HepG2 (cell line): ENCODE data around the gene MAN2C1. TPM values are rescaled to one million over a fixed set of nuclear protein-coding genes. Genes with fewer than 3 reads are reported as not detected.

Experiments used
- AHR ChIP-seq: IDR thresholded peaks from 2 replicates; pipeline ENCODE4 v1.6.1; 2018; ENCODE audit warnings: missing genetic modification reagents, missing compliant biosample characterization
- CENPX ChIP-seq: sonication (generic); formaldehyde crosslinking; IDR thresholded peaks from 2 replicates; pipeline ENCODE4 v1.9.0; 2021; ENCODE audit warnings: mild to moderate bottlenecking, missing genetic modification reagents, moderate library complexity
- EEA1 ChIP-seq: sonication (generic); formaldehyde crosslinking; IDR thresholded peaks from 2 replicates; pipeline ENCODE4 v1.5.1; 2020; ENCODE audit warnings: mild to moderate bottlenecking, missing genetic modification reagents, borderline replicate concordance
- EZH2 ChIP-seq: conservative IDR thresholded peaks from 2 replicates; pipeline ENCODE4 v1.6.1; 2012; ENCODE audit warnings: mild to moderate bottlenecking, low read depth, low read length, moderate library complexity
- FOSL2 ChIP-seq: sonication (generic); formaldehyde crosslinking; IDR thresholded peaks from 2 replicates; pipeline ENCODE4 v1.4.0; 2020; ENCODE audit warnings: missing genetic modification reagents
- GMEB2 ChIP-seq: IDR thresholded peaks from 2 replicates; pipeline ENCODE4 v1.6.1; 2016; ENCODE audit warnings: missing biosample characterization, missing genetic modification reagents, low read depth
- GPN1 ChIP-seq: sonication (generic); formaldehyde crosslinking; IDR thresholded peaks from 2 replicates; pipeline ENCODE4 v1.5.1; 2020; ENCODE audit warnings: missing genetic modification reagents, borderline replicate concordance
- IRF1 ChIP-seq: sonication (generic); formaldehyde crosslinking; IDR thresholded peaks from 2 replicates; pipeline ENCODE4 v1.4.0; 2020; ENCODE audit warnings: low read depth, mild to moderate bottlenecking, missing genetic modification reagents
- ISL2 ChIP-seq: sonication (generic); formaldehyde crosslinking; IDR thresholded peaks from 2 replicates; pipeline ENCODE4 v1.5.0; 2020; ENCODE audit warnings: missing genetic modification reagents
- KLF15 ChIP-seq: sonication (generic); formaldehyde crosslinking; IDR thresholded peaks from 2 replicates; pipeline ENCODE4 v1.8.1; 2023; ENCODE audit warnings: borderline replicate concordance, mild to moderate bottlenecking, inconsistent platforms, missing genetic modification reagents, mixed read lengths
- MTA3 ChIP-seq: sonication (generic); formaldehyde crosslinking; IDR thresholded peaks from 2 replicates; pipeline ENCODE4 v1.4.0; 2020; ENCODE audit warnings: missing genetic modification reagents
- NCOA5 ChIP-seq: sonication (generic); formaldehyde crosslinking; IDR thresholded peaks from 2 replicates; pipeline ENCODE4 v1.4.0; 2020; ENCODE audit warnings: missing genetic modification reagents
- NR2F1 ChIP-seq, 2 experiments: fragments of 450-650 bp in 1 of 2; formaldehyde crosslinking in 1 of 2; IDR thresholded peaks; 2 replicates each; pipeline versions ENCODE4 v1.5.0 to v1.6.1; 2016 to 2020; ENCODE audit warnings: mild to moderate bottlenecking in 1 of 2, missing compliant biosample characterization in 1 of 2, missing genetic modification reagents in 1 of 2, moderate library complexity in 1 of 2
- TARDBP ChIP-seq: sonication (generic); formaldehyde crosslinking; IDR thresholded peaks from 2 replicates; pipeline ENCODE4 v1.8.0; 2022; ENCODE audit warnings: mild to moderate bottlenecking, missing genetic modification reagents
- TOE1 ChIP-seq: sonication (generic); formaldehyde crosslinking; IDR thresholded peaks from 2 replicates; pipeline ENCODE4 v1.4.0; 2020; ENCODE audit warnings: mild to moderate bottlenecking, missing genetic modification reagents
- TRIM24 ChIP-seq: sonication (generic); formaldehyde crosslinking; IDR thresholded peaks from 2 replicates; pipeline ENCODE4 v1.8.0; 2022; ENCODE audit warnings: mild to moderate bottlenecking, missing genetic modification reagents
- ZFP91 ChIP-seq: sonication (generic); formaldehyde crosslinking; IDR thresholded peaks from 2 replicates; pipeline ENCODE4 v1.9.0; 2022; ENCODE audit warnings: missing genetic modification reagents, mild to moderate bottlenecking, borderline replicate concordance
- ZNF441 ChIP-seq: sonication (generic); formaldehyde crosslinking; IDR thresholded peaks from 2 replicates; pipeline ENCODE4 v1.7.0; 2021; ENCODE audit warnings: missing genetic modification reagents, borderline replicate concordance
- ZNF576 ChIP-seq: sonication (generic); formaldehyde crosslinking; IDR thresholded peaks from 2 replicates; pipeline ENCODE4 v1.4.0; 2020; ENCODE audit warnings: mild to moderate bottlenecking, missing genetic modification reagents
- polyA plus RNA-seq, 8 experiments: library from polyadenylated mRNA; depleted of rRNA in 3 of 8; stranded (reverse) in 7 of 8; unstranded in 1 of 8; fragments of >200 nt; fragmentation: Illumina TruSeq in 4 of 8; extraction: Trizol in 4 of 8; gene quantifications; 2 replicates each; pipeline versions ENCODE4 v1.2.1 to v1.2.3, GENCODE V29; 2011 to 2016; ENCODE audit warnings: low read depth in 4 of 8, missing spikeins in 1 of 8, mixed read lengths in 1 of 8; ENCODE audit not compliant: insufficient read depth in 1 of 8
- total RNA-seq, 5 experiments: library from RNA; depleted of rRNA; stranded (reverse); fragments of >200 nt; fragmentation: Illumina TruSeq; extraction: Trizol; gene quantifications; 2 replicates each; pipeline ENCODE4 v1.2.3, GENCODE V29; 2016; ENCODE audit warnings: low read depth in 1 of 5
- TF ChIP-seq, protein P1 (sequence below): sonication (generic); formaldehyde crosslinking; IDR thresholded peaks from 2 replicates; pipeline ENCODE4 v1.4.0; 2020; ENCODE audit warnings: missing genetic modification reagents, borderline replicate concordance
- TF ChIP-seq, protein P2 (sequence below): fragments of 450-650 bp; IDR thresholded peaks from 2 replicates; pipeline ENCODE4 v1.6.1; 2017; ENCODE audit warnings: mild to moderate bottlenecking

The MAN2C1 gene
- total and polyA plus RNA-seq, 2 of the 13 experiments (the other 11 are each of a cell fraction or from before 2014, with no cell fraction given): 62.6 to 71.0 TPM

GRCh38 chr15:75335705-75336355 is 32.6 kb downstream of the MAN2C1 start, which contains the start of gene COMMD4 (continued):
- TF ChIP-seq GMEB2 (CRISPR knock-in tag): no peak
- no peak; the same call in 1 of the 2 replicates for TF ChIP-seq TOE1 (CRISPR knock-in tag)
- no peak for TF ChIP-seq EZH2
- peak; percentile 81 for TF ChIP-seq ZFP91 (CRISPR knock-in tag)
- no peak for TF ChIP-seq MTA3 (CRISPR knock-in tag)
- no peak for TF ChIP-seq IRF1
- TF ChIP-seq NR2F1 (CRISPR knock-in tag; IDR thresholded peaks at IDR 0.05): peak in 1 of 2 experiments; percentile 53; a peak in 1 of 4 replicates
- TF ChIP-seq NCOA5 (CRISPR knock-in tag): no peak
- TF ChIP-seq ISL2 (CRISPR knock-in tag): peak; percentile 60; the same call in 1 of the 2 replicates
- TF ChIP-seq TRIM24 (CRISPR knock-in tag): no peak
- 0 out of 2 replicates have a peak, but pooled peaks have one; percentile 74 for TF ChIP-seq EEA1 (CRISPR knock-in tag)
- TF ChIP-seq ZNF576: no peak
- TF ChIP-seq KLF15 (CRISPR knock-in tag): no peak; the same call in 1 of the 2 replicates
- peak; percentile 30; the same call in 1 of the 2 replicates for TF ChIP-seq AHR (CRISPR knock-in tag)
- peak; percentile 88 for TF ChIP-seq TARDBP (CRISPR knock-in tag)
- TF ChIP-seq CENPX (CRISPR knock-in tag): no peak
- peak; percentile 43; the same call in 1 of the 2 replicates for TF ChIP-seq FOSL2 (CRISPR knock-in tag)
- TF ChIP-seq, protein P1, sequence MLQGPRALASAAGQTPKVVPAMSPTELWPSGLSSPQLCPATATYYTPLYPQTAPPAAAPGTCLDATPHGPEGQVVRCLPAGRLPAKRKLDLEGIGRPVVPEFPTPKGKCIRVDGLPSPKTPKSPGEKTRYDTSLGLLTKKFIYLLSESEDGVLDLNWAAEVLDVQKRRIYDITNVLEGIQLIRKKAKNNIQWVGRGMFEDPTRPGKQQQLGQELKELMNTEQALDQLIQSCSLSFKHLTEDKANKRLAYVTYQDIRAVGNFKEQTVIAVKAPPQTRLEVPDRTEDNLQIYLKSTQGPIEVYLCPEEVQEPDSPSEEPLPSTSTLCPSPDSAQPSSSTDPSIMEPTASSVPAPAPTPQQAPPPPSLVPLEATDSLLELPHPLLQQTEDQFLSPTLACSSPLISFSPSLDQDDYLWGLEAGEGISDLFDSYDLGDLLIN: no peak
- TF ChIP-seq ZNF441: peak; percentile 66; the same call in 1 of the 2 replicates
- TF ChIP-seq, protein P2, sequence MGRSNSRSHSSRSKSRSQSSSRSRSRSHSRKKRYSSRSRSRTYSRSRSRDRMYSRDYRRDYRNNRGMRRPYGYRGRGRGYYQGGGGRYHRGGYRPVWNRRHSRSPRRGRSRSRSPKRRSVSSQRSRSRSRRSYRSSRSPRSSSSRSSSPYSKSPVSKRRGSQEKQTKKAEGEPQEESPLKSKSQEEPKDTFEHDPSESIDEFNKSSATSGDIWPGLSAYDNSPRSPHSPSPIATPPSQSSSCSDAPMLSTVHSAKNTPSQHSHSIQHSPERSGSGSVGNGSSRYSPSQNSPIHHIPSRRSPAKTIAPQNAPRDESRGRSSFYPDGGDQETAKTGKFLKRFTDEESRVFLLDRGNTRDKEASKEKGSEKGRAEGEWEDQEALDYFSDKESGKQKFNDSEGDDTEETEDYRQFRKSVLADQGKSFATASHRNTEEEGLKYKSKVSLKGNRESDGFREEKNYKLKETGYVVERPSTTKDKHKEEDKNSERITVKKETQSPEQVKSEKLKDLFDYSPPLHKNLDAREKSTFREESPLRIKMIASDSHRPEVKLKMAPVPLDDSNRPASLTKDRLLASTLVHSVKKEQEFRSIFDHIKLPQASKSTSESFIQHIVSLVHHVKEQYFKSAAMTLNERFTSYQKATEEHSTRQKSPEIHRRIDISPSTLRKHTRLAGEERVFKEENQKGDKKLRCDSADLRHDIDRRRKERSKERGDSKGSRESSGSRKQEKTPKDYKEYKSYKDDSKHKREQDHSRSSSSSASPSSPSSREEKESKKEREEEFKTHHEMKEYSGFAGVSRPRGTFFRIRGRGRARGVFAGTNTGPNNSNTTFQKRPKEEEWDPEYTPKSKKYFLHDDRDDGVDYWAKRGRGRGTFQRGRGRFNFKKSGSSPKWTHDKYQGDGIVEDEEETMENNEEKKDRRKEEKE: no peak
- TF ChIP-seq GPN1 (CRISPR knock-in tag): no peak
